ENCODE data around the gene FADS6. TPM values are rescaled to one million over a fixed set of nuclear protein-coding genes. Genes with fewer than 3 reads are reported as not detected.

FADS6 gene
- polyA plus RNA-seq, 1 donor from 2014 or later = not detected

DNA sequence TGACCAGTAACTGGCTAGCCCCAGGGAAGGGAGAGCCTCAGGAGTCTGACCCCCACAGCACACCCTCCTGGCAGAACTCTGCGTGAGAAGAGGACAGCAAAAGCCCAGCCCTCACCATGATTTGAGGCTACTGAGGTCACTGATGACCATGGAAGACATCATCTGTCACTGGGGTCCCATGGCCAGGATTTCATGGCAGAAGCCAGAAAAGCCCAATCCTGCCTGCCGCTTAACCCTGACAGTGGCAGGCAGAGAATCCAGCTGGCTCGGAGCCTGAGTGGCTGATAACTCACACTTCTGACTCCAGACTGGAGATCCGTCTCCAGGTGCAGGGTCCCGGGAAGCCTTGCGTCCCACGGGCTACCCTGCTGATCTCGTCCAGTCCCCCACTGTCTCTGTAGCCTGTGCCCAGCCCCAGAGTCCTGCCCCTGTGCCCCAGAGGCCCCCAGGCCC is 51.3 kb downstream of the FADS6 start:
- H2AFZ ChIP-seq (ENCODE audit: low read depth, low read length) = no peak overlapping the region
- no peaks in the 10 kb centered on the region for H3K9me3 ChIP-seq (ENCODE audit: low read length)
- H4K20me1 ChIP-seq (ENCODE audit: insufficient read depth) = no peaks in the 10 kb centered on the region
- no peaks in the 10 kb centered on the region for H3F3A ChIP-seq (ENCODE audit: insufficient read depth, low read length, poor library complexity, severe bottlenecking)
- no peaks in the 10 kb centered on the region for H3K79me2 ChIP-seq (replicated peaks; ENCODE audit: insufficient read depth, low read length)
- no peak overlapping the region for H3K9ac ChIP-seq (ENCODE audit: low read length)
- no peaks in the 10 kb centered on the region for H3K9me2 ChIP-seq (ENCODE audit: insufficient read depth, low read length)
- peaks cover 28% of the 10 kb centered on the region for H3K27me3 ChIP-seq (ENCODE audit: insufficient read depth, low read depth, low read length)
- no peaks in the 10 kb centered on the region for H3K36me3 ChIP-seq (ENCODE audit: insufficient read depth, low read length)
- no peak overlapping the region for H3K4me3 ChIP-seq (ENCODE audit: low read length)
- no peak overlapping the region for H3K27ac ChIP-seq (ENCODE audit: low read length)
- no peak for TF ChIP-seq POLR2AphosphoS5 (IDR thresholded peaks at IDR 0.05)
- no peak for TF ChIP-seq MXI1 (conservative IDR thresholded peaks at IDR 0.05; ENCODE audit: poor library complexity, severe bottlenecking)
- no peak for TF ChIP-seq EP300 (conservative IDR thresholded peaks at IDR 0.05; ENCODE audit: poor library complexity, severe bottlenecking)
- no peak for TF ChIP-seq SMC3 (conservative IDR thresholded peaks at IDR 0.05; ENCODE audit: poor library complexity)
- TF ChIP-seq, protein P1, sequence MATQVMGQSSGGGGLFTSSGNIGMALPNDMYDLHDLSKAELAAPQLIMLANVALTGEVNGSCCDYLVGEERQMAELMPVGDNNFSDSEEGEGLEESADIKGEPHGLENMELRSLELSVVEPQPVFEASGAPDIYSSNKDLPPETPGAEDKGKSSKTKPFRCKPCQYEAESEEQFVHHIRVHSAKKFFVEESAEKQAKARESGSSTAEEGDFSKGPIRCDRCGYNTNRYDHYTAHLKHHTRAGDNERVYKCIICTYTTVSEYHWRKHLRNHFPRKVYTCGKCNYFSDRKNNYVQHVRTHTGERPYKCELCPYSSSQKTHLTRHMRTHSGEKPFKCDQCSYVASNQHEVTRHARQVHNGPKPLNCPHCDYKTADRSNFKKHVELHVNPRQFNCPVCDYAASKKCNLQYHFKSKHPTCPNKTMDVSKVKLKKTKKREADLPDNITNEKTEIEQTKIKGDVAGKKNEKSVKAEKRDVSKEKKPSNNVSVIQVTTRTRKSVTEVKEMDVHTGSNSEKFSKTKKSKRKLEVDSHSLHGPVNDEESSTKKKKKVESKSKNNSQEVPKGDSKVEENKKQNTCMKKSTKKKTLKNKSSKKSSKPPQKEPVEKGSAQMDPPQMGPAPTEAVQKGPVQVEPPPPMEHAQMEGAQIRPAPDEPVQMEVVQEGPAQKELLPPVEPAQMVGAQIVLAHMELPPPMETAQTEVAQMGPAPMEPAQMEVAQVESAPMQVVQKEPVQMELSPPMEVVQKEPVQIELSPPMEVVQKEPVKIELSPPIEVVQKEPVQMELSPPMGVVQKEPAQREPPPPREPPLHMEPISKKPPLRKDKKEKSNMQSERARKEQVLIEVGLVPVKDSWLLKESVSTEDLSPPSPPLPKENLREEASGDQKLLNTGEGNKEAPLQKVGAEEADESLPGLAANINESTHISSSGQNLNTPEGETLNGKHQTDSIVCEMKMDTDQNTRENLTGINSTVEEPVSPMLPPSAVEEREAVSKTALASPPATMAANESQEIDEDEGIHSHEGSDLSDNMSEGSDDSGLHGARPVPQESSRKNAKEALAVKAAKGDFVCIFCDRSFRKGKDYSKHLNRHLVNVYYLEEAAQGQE (IDR thresholded peaks at IDR 0.05; ENCODE audit: borderline replicate concordance) = no peak
- no peak for TF ChIP-seq RAD21 (conservative IDR thresholded peaks at IDR 0.05)
- no peak for TF ChIP-seq TAF1 (IDR thresholded peaks at IDR 0.05; ENCODE audit: low read depth)
- TF ChIP-seq EZH2 (IDR thresholded peaks at IDR 0.05; ENCODE audit: borderline replicate concordance, insufficient read depth, low read length, poor library complexity, severe bottlenecking) = no peak
- TF ChIP-seq, protein P2, sequence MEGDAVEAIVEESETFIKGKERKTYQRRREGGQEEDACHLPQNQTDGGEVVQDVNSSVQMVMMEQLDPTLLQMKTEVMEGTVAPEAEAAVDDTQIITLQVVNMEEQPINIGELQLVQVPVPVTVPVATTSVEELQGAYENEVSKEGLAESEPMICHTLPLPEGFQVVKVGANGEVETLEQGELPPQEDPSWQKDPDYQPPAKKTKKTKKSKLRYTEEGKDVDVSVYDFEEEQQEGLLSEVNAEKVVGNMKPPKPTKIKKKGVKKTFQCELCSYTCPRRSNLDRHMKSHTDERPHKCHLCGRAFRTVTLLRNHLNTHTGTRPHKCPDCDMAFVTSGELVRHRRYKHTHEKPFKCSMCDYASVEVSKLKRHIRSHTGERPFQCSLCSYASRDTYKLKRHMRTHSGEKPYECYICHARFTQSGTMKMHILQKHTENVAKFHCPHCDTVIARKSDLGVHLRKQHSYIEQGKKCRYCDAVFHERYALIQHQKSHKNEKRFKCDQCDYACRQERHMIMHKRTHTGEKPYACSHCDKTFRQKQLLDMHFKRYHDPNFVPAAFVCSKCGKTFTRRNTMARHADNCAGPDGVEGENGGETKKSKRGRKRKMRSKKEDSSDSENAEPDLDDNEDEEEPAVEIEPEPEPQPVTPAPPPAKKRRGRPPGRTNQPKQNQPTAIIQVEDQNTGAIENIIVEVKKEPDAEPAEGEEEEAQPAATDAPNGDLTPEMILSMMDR (IDR thresholded peaks at IDR 0.05; ENCODE audit: poor library complexity, severe bottlenecking) = no peak
- no peak overlapping the region for H3K4me2 ChIP-seq (ENCODE audit: low read length)

DNA sequence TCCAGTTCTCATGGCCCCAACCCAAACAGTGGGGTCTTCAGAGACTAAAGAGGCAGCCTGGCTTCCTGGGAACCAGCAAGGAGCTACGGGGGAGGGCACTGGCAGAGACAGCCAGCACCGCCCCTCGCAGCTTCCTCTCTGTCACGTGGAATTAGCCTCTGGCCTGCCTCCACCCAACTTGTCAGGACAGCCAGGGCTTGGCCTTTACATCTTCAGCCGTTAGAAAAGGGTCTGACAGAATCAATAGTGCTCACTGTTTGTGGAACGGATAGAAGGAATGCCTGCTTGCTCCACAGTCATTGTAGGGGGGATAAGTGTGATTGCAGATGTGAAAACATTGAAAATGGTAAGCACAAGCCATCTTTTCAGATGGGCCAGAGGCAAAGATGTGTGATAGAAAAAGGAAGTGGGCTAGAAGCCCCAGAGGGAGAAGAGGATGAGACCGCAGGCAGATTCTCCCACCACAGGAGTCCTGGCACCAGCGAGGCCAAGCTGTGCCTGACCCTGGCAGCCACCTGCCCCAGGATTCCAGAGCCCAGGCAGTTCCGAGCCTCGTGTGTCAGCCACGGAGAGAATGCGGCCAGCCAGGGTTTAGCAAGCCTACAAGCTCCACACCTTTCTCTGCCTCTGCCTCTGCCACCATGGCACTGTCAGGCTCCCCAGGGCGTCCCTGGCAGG is 52.3 kb downstream of the FADS6 start:
- H3K9me2 ChIP-seq (ENCODE audit: insufficient read depth, low read length) = no peaks in the 10 kb centered on the region
- no peaks in the 10 kb centered on the region for H4K20me1 ChIP-seq (ENCODE audit: insufficient read depth)
- H3K9me3 ChIP-seq (ENCODE audit: low read length) = no peaks in the 10 kb centered on the region
- no peak overlapping the region for H3K27ac ChIP-seq (ENCODE audit: low read length)
- no peak overlapping the region for H3K4me3 ChIP-seq (ENCODE audit: low read length)
- peaks cover 28% of the 10 kb centered on the region for H3K27me3 ChIP-seq (ENCODE audit: insufficient read depth, low read depth, low read length)
- no peak overlapping the region for H2AFZ ChIP-seq (ENCODE audit: low read depth, low read length)
- TF ChIP-seq MXI1 (conservative IDR thresholded peaks at IDR 0.05; ENCODE audit: poor library complexity, severe bottlenecking) = no peak
- TF ChIP-seq SMC3 (conservative IDR thresholded peaks at IDR 0.05; ENCODE audit: poor library complexity) = no peak
- TF ChIP-seq EP300 (conservative IDR thresholded peaks at IDR 0.05; ENCODE audit: poor library complexity, severe bottlenecking) = no peak
- TF ChIP-seq TAF1 (IDR thresholded peaks at IDR 0.05; ENCODE audit: low read depth) = no peak
- no peak for TF ChIP-seq RAD21 (conservative IDR thresholded peaks at IDR 0.05)
- TF ChIP-seq, protein P1 (IDR thresholded peaks at IDR 0.05; ENCODE audit: borderline replicate concordance) = no peak
- no peak for TF ChIP-seq POLR2AphosphoS5 (IDR thresholded peaks at IDR 0.05)
- TF ChIP-seq, protein P2 (IDR thresholded peaks at IDR 0.05; ENCODE audit: poor library complexity, severe bottlenecking) = no peak
- TF ChIP-seq EZH2 (IDR thresholded peaks at IDR 0.05; ENCODE audit: borderline replicate concordance, insufficient read depth, low read length, poor library complexity, severe bottlenecking) = no peak
- no peak overlapping the region for H3K9ac ChIP-seq (ENCODE audit: low read length)
- no peaks in the 10 kb centered on the region for H3F3A ChIP-seq (ENCODE audit: insufficient read depth, low read length, poor library complexity, severe bottlenecking)
- H3K4me2 ChIP-seq (ENCODE audit: low read length) = no peak overlapping the region
- H3K79me2 ChIP-seq (replicated peaks; ENCODE audit: insufficient read depth, low read length) = no peaks in the 10 kb centered on the region
- no peaks in the 10 kb centered on the region for H3K36me3 ChIP-seq (ENCODE audit: insufficient read depth, low read length)
